T-helper 2 cell treated with Interferon-gamma antibody and Interleukin-4, amounts not matched to agents 100 ng/mL and 5 ng/mL, for 36 hours (primary cell): Measurements from ENCODE around the gene DBET. TPM values are rescaled to one million over a fixed set of nuclear protein-coding genes. Genes with fewer than 3 reads are reported as not detected.
"Not testable (repeated sequence)": the region's sequence is repeated elsewhere in the genome, so short reads cannot be mapped to it uniquely, and the experiment has no call there.

Experiments used
- intact Hi-C: fragments of 100-400 bp; cut with micrococcal nuclease; formaldehyde crosslinking; loops from one replicate; pipeline ENCODE4 v1.15.1; 2023
- total RNA-seq: library from RNA; stranded (reverse); gene quantifications from 2 replicates; pipeline ENCODE4 v1.2.3, GENCODE V29; 2022

The DBET gene
- not detected in 2 replicates for total RNA-seq

DNA sequence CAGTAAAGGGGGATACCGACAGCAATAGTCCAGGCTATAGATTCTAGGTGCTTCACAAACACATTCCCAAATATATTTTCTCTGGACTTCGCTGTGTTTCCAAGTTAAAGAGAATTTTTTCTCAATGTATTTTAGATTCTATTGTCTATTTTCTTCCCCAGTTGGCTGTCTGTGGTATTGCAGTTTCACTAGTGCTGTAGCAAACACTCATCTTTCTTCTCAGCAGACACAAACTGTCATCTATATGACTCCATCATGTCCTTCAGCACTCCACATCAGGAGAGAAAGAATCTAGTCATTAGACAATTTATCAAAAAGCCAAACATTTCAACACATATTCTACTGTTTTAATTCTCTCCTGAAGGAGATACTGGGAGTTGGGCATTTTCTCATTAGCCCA is at the start of gene DBET:
TSS of gene DBET (plus strand) at position 161 of the 400 bp plus-strand sequence.
- intact Hi-C loops: not testable (repeated sequence)

DNA sequence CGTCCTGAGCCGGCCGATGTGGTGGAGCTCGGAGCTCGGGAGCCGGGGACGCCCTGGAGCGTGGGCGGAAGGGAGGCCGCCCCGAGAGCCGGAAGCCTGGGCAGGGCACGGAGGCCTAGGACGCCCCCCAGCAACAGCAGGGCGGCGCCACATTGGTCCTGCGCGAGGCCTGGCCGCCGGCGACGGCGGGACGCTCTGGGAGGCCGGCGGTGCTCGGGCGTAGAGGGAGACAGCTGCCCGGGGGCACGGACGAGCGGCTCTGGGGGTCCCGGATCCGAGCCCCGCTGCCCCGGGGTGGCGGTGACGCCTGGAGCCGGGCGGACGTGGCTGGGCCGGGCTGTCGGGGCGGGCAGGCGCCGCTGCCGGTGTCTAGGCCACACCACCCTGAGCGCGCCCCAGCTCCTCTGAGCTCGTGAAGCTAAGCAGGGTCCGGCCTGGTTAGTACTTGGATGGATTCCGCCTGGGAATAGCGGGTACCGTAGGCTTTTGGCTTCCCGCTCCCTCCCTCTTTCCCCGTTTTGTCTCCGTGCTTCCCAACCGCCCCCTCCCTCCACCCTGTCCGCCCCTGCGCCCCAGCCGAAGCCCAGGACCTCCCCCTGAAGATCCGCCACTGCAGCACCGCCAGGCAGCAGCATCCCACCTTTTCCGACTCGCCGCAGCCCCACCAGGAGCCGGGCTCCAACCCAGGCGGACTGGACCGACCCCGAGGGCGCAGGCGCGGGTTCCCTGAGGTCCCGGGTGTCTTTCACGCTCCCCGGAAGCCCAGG is 49.3 kb upstream of the DBET start:
- intact Hi-C loops: no loop called here

DNA sequence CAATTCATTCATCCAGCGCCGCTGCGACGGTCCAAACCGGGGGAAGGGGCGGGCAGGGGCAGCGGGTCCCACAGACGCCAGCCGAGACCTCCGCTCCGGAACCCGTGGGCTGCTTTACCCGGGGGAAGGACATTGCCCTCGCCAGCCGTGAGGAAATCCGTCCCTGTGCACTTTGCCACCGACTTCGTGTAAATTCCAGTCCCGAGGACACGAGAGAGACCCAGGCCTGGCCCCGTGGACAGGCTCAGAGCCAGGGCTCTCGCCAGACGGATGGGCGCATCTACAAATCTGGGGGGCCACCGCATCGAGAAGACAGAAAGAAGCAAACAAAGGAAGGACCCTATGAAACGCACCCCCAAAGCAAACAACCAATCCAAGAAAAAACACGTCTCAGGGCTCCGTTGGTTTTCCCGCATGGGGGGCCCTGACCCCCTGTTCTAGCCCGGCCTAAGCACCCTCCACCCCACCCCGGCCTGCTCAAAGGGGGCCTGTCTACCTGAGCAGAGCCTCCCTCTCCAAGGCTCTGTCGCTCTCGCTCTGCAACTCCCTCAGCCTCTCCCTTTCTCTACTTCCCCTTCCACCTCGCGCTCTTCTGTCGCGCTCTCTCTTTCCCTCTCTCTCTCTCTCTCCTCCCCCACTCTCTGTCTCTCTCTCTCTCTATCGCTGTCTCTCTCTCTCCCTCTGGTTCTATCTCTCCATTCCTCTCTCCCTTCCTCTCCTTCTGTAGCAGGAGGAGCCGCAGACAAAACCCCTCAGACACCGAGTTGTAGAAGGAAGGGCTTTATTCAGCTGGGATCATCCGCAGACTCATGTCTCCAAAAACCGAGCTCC is 48.5 kb upstream of the DBET start:
- intact Hi-C loops: no loop called here

DNA sequence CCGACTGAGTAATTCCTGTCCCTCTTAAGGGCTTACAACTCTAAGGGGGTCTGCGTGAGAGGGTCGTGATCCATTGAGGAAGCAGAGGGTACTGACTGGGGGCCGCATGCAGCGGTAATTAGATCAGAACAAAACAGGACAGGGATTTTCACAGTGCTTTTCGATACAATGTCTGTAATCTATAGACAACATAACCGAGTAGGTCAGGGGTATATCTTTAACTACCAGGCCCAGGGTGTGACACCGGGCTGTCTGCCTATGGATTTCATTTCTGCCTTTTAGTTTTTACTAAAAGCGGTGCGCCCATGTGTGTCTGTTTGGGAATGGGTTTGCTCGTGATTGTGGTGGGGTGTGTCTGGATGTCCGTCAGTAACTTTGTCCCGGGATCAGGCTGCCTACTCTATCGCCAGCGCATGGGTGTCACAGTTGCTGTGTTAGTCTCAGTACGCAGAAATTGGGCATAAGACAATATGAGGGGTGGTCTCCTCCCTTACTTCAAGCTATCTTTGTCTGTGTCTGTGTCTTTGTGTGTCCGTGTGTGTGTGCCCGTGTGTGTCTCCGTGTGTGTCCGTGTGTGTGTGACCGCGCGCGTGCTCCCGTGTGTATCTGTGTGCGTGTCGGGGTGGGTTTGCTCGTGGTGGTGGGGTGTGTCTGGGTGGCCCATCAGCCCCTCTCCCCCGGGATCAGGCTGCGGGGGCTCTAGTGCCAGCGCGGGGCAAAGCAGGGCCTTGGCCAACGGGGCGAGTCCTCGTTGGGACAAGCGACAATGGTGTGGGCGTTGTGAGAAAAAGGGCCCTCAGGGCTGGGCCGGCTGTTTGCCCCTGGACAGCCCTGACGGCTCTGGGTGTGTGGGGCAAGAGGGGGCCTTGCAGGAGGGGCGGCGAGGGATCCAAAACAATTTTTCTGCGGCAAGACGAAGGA is 47.7 kb upstream of the DBET start:
- intact Hi-C loops: no loop called here

DNA sequence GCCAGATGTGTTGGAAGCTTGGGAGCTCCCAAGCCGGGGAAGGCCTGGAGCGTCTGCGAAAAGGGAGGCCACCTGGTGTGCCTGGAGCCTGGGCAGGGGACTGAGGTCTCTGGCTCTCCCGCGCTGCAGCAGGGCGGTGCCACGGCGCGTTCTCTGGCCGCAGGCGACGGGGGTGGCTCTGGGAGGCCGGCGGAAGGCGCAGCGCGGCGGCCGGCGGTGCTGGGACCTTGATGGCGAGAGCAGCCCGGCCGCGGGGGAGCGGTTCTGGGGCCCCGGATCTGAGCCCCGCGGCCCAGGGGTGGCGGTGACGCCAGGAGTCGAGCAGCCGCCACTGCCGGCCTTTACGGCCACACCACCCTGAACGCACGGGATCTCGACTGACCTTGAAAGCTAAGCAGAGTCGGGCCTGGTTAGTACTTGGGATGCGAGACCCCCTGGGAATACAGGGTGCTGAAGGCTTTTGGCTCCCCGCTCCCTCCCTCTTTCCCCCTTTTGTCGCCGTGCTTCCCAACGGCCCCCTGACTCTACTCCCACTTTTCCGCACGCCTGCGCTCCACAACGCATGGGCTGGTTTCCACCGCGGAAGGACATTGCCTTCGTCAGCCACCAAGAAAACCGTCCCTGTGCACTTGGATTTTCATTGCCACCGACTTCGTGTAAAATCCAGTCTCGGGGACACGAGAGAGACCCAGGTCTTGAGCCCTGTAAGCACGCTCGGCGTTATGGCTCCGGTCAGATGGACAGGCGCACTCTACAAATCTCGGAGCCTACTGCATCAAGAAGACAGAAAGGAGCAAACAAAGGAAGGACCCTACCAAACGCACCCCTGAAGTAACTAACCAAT is 46.7 kb upstream of the DBET start:
- intact Hi-C loops: no loop called here

DNA sequence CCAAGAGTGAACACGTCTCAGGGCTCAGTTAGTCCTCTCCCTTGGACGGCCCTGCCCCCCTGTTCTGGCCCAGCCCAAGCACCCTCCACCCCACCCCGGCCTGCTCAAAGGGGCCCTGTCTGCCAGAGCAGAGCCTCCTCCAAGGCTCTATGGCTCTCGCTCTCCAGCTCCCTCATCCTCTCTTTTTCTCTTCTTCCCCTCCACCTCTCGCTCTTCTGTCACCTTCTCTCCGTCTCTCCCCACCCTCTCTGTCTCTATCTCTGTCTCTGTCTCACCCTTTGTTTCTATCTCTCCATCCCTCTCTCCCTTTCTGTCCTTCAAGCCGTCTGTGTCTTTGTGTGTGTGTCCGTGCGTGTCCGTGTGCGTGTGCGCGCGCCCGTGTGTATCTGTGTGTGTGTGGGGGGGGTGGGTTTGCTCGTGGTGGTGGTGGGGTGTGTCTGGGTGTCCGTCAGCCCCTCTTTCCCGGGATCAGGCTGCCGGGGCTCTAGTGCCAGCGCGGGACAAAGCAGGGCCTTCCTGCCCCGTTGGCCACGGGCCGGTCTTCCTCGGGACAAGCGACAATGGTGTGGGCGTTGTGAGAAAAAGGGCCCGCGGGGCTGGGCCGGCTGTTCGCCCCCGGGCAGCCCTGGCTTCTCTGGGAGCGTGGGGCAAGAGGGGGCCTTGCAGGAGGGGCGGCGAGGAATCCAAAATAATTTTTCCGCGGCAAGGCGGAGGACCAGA is 45.9 kb upstream of the DBET start:
- intact Hi-C loops: no loop called here

DNA sequence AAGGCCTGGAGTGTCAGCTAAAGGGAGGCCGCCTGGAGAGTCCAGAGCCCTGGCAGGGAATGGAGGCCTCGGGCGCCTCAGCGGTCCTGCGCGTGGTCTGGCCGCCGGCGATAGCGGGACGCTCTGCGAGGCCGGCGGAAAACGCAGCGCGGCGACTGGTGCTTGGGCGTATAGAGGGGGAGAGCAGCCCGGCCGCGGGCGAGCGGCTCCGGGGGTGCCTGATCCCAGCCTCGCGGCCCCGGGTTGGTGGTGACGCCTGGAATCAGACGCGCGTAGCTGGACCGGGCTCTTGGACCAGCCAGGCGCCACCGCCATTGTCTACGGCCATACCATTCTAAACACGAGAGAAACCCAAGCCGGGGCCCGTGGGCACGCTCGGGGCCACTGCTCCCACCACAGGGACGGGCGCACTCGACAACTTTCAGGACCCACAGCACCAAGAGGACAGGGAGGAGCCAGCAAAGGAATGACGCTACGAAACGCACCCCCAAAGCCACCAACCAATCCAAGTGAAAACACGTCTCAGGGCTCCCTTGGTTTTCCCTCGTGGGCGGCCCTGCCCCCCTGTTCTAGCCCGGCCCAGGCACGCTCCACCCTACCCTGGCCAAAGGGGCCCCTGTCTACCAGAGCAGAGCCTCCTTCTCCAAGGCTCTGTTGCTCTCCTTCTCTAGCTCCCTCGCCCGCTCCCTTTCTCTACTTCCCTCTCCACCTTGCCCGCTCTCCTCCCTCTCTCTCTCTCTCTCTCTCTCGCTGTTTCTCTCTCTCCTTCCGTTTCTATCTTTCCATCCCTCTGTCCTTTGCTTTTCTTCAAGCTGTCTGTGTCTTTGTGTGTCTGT is 45.1 kb upstream of the DBET start:
- intact Hi-C loops: no loop called here

DNA sequence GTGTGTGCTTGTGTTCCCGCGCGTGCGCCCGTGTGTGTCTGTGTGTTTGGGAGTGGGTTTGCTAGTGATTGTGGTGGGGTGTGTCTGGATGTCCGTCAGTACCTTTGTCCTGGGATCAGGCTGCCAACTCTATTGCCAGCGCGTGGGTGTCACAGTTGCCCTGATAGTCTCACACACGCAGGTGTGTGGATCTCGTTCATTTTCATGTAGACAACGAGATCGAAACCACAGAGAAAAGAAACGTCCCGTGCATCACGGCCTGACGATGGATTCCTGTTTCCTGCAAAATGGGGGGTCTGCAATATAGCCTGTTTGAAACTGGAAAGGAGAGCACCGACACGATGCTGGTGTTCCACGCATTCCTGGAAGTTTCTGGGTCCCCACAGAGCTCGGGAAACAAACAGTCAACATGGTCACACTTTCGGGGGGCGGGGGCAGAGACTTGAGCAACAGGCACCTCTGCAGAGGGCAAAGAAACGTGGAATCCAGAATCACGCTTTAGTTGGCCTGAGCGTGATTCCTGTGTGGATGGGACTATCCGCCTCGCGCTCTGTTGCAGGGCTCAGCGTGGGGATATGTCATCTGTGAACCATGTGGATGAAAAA is 44.3 kb upstream of the DBET start:
- intact Hi-C loops: not testable (repeated sequence)

DNA sequence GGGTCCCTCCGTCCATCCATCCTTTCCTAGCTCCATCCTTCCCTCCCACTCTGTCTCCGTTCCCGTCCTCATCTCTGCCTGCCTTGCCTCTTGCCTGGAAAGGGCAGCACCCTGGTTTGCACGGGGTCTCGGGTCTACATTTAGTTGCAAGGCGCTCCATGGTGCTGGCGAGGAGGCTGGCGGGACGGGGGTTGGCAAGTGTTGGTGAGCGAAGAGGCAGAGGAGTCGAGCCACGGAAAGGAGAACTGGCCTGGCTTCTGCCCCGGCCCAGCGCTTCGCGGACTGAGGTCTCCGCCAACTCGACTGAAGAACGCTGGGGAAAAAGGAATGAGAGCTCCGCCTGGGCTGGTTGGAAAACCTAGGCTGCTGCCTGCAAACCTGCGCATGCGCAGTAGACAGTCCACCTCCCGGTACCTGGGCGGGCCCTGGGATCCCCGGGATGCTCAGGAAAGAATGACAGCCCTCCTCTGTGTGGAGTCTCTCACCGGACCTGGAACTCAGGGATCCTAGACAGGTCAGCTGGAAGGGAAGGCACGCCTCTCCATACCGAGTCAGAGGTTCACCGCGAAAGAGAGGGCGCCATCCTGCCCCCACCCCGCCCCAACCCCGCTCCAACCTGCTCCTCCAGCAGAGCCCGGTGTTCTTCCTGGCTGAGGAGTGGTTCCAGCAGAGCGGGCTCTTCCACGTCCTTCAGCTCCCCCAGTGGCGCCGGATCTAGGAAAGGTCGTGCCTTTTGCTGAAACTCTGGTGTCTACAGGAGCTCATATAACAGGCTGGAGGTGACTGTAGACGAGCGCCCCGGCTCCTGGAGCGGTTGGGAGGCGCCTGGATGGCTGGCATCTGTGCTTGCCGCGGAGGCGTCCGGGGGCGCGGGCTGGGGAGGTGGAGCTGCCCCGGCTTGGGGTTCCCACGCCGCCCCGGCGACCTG is 43.2 kb upstream of the DBET start:
- intact Hi-C loops: no loop called here

DNA sequence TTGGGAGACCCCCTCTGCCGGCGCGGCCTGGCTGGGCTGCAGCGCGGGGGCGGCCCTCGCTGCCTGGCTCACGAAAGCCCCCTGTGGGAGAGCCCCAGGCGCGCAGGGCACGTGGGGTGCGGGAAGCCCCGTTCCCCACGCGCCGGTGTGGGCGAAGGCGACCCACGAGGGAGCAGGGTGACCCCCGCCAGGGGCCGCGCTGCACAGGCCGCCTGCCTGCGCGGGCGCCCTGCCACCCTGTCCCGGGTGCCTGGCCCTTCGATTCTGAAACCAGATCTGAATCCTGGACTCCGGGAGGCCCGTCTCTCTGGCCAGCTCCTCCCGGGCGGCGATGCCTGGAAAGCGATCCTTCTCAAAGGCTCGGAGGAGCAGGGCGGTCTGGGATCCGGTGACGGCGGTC is 42.3 kb upstream of the DBET start:
- intact Hi-C loops: not testable (repeated sequence)

DNA sequence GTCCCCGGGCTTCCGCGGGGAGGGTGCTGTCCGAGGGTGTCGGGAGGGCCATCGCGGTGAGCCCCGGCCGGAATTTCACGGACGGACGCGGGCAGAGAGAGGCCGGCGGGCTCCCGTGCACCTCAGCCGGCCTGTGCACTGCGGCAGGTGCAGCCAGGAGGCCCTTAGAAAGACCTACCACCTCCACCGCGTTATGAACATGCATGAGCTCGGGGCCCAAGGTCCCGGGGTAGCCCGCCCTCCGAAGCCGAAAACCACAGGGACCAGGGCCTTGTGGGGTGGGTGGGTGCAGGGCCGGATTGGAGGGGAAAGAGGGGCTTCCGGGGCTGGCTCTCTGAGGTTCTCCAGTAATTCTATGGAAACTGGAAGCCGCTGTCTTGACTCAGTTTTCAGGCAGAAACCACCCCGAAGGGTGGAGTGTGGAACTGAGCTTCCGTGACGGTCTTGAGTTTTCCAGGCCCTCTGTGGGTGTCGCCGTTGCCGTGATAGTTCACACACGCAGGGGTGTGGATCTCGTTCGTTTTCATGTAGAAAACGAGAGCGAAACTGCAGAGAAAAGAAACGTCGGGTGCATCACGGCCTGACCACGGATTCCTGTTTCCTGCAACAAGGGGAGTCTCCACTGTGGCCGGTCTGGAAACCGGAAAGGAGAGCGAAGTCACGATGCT is 41.6 kb upstream of the DBET start:
- intact Hi-C loops: not testable (repeated sequence)

DNA sequence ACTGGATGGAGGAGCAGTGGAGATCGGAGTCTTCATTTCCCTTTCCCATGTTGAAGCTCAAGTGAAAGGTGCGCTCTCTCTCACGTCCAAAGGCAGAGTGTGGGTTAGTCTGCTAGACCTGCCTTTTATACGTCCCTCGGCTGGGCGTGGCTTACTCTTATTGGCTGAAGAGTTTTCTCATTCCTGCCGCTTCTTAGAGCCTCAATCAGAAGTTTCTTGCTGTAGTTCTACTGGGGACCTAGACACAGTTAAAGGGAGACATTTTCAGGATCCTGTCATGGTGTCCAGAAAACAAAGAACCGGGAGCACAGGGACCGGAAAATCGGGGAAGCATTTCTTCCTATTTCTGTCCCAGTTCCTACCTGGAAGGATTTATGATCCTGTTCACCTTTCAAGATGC is 37.1 kb upstream of the DBET start, which contains the start of gene FRG2:
TSS of gene FRG2 (minus strand) at position 101 of the 400 bp plus-strand sequence. CDS start at position 49, 52 bp downstream.
- intact Hi-C loops: not testable (repeated sequence)

DNA sequence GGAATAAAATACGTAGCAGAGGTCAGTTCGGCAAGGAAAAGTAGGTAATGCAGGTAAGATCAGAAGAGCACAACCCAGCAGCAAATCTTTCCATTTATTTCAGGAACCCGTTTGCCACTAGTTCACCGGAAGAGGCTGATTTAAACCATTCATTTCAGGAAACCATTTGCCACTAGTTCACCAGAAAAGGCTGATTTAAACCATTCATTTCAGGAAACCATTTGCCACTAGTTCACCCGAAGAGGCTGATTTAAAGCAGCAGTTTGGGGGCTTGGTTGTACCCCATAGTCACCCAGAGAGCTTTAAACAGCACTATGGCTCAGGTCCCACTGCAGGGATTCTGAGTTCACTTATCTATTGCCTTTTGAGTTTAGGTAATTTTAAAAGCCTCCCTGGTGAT is 33.0 kb upstream of the DBET start:
- intact Hi-C loops: not testable (repeated sequence)

DNA sequence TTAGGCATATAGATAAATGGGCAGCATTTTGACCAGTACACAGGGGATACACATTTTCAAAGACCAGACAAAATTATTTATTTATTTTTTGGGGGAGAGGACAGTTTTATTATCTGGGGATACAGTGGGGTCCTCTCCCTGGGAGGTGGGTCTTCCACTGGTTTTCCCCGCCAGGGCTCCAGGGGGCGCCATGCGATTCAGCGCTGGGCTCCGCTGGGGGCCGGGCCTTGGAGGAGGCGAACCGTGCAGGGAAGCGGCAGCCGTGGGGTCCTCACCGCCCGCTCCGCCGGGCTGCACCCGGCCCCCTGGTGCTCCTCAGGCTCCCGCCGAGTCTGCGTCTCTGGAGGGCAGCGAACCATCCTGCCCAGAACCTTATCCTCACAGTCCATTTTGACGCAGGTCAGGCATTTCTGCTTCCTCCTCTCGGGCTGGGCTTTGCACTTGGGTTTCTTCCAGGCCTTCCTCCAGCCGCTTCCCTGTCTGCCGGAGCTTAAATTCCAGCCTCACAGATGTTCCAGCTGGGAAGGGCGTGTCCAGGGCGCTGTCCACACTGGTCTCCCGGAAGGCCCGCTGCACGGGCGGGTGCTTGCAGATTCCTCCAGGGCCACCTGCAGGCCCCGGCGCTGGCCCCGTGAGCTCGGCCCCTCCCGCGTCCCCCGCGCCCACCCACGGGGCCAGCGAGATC is 26.5 kb upstream of the DBET start:
- intact Hi-C loops: not testable (repeated sequence)

DNA sequence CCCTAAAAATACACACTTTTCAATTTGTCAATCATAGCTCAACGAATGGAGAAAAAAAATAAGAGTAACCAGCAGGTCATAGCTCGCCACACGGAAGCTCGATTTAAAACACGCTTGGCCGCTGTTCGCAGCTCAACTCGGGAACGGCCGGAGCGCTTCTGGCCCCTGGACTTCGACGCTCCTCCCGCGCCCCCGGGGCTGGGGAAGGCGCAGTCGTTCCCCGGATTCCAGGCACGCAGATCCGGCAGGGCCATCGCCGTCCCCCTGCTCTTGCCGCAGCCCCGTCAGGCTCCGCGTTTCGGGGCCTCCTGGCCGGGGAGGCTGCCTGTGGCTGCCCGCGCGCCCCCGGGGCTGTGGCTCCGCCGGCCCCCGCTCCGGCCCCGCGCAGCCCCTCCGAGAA is 23.4 kb upstream of the DBET start:
- intact Hi-C loops: not testable (repeated sequence)

DNA sequence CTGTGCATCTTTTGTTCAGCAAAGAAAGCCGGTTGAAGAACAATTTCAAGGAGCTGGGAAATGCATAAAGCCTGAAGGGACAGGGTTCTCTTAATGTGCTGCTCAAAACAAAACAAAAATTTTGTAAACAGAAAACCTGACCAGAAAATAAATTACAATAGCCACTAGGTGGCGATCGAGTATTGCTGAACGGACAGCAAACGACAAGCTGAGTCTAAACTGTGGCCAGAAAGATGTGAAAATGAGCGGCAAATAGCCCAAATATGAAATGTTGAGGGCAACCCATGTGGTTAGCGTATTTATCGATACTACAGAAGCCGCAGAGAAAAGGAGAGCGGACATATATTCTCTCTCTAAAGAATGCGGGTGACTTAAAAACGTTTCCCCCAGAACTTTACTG is 16.7 kb upstream of the DBET start:
- intact Hi-C loops: not testable (repeated sequence)
